H1 (cell line): ENCODE measurements around the gene TOB1. TPM values are rescaled to one million over a fixed set of nuclear protein-coding genes. Genes with fewer than 3 reads are reported as not detected.

Experiments
- CTCF ChIA-PET: fragments of 300-600 bp; sonication (Branson Sonifier 250); formaldehyde crosslinking; loops from one replicate; lab custom pipeline; 2021; ENCODE audit not compliant: partially characterized antibody; lab: Charles Lee
- POLR2A ChIA-PET: fragments of 300-600 bp; sonication (Branson Sonifier 250); formaldehyde crosslinking; loops from one replicate; lab custom pipeline; 2021; ENCODE audit warnings: inconsistent platforms; ENCODE audit not compliant: partially characterized antibody; lab: Charles Lee
- DNase-seq, 2 experiments: peaks; one replicate each; pipeline versions ENCODE4 v3.0.0 to v3.0.0-alpha.2; 2010 to 2022; ENCODE audit warnings: low spot score in 2 of 2, low read depth in 1 of 2, mixed read lengths in 1 of 2
- FAIRE-seq: peaks from 2 replicates; lab custom pipeline; 2011; peaks lifted over from hg19 to GRCh38; lab: Jason Lieb, UNC
- H2AFZ ChIP-seq: 2 replicates; pipeline ENCODE4 v1.8.1; 2012; ENCODE audit warnings: low read length, inconsistent platforms
- H2AK5ac ChIP-seq: 2 replicates; pipeline ENCODE4 v1.6.1; 2013; ENCODE audit warnings: low read depth, low read length
- H2BK120ac ChIP-seq: replicated peaks from 2 replicates; pipeline ENCODE3; 2013; ENCODE audit warnings: low read depth, low read length, inconsistent platforms
- H2BK12ac ChIP-seq: 2 replicates; pipeline ENCODE4 v1.6.1; 2013; ENCODE audit warnings: low read depth, low read length
- H2BK15ac ChIP-seq: 2 replicates; pipeline ENCODE4 v1.6.1; 2013; ENCODE audit warnings: low read length
- H2BK20ac ChIP-seq: 2 replicates; pipeline ENCODE4 v1.6.1; 2013; ENCODE audit warnings: low read length
- H2BK5ac ChIP-seq: 2 replicates; pipeline ENCODE4 v1.6.1; 2013; ENCODE audit warnings: low read depth, low read length
- H3K14ac ChIP-seq: 2 replicates; pipeline ENCODE4 v1.6.1; 2013; ENCODE audit warnings: inconsistent platforms; ENCODE audit not compliant: insufficient read length
- H3K18ac ChIP-seq: 2 replicates; pipeline ENCODE4 v1.6.1; 2013; ENCODE audit warnings: low read length; ENCODE audit errors: extremely low read depth
- H3K23ac ChIP-seq: 2 replicates; pipeline ENCODE4 v1.6.1; 2013; ENCODE audit warnings: inconsistent platforms; ENCODE audit not compliant: insufficient read length
- H3K23me2 ChIP-seq: 2 replicates; pipeline ENCODE4 v1.6.1; 2013; ENCODE audit warnings: low read depth, low read length
- H3K27ac ChIP-seq: 2 replicates; pipeline ENCODE4 v1.6.1; 2011; ENCODE audit warnings: low read depth, low read length, inconsistent platforms
- H3K27me3 ChIP-seq, 4 experiments: replicated peaks in 1 of 4; 1 replicate in 1 of 4; 2 replicates in 3 of 4; pipeline versions ENCODE4 v1.6.1 to v1.8.1; 2011 to 2013; ENCODE audit warnings: low read length in 3 of 4, mild to moderate bottlenecking in 3 of 4, inconsistent platforms in 2 of 4, mixed read lengths in 2 of 4, moderate library complexity in 1 of 4; ENCODE audit not compliant: control insufficient read depth in 3 of 4, insufficient read depth in 3 of 4; ENCODE audit errors: extremely low read depth in 1 of 4
- H3K36me3 ChIP-seq, 4 experiments: 2 replicates each; pipeline versions ENCODE4 v1.6.1 to v1.8.1; 2011 to 2013; ENCODE audit warnings: mild to moderate bottlenecking in 4 of 4, low read length in 3 of 4, moderate library complexity in 2 of 4, control low read depth in 1 of 4, inconsistent platforms in 1 of 4; ENCODE audit not compliant: insufficient read depth in 4 of 4, control insufficient read depth in 2 of 4
- H3K4ac ChIP-seq: replicated peaks from 2 replicates; pipeline ENCODE3; 2013; ENCODE audit warnings: low read length, low read depth, mixed read lengths, inconsistent platforms; ENCODE audit not compliant: insufficient read length
- H3K4me1 ChIP-seq, 4 experiments: replicated peaks in 1 of 4; 1 replicate in 1 of 4; 2 replicates in 3 of 4; pipeline versions ENCODE4 v1.6.1 to v1.8.1; 2011 to 2013; ENCODE audit warnings: low read length in 3 of 4, inconsistent platforms in 2 of 4, mixed read lengths in 1 of 4; ENCODE audit not compliant: insufficient read depth in 4 of 4, control insufficient read depth in 3 of 4
- H3K4me2 ChIP-seq, 2 experiments: 2 replicates each; pipeline versions ENCODE4 v1.6.1 to v1.8.1; 2011 to 2013; ENCODE audit warnings: low read depth in 2 of 2, low read length in 2 of 2, control low read depth in 1 of 2, inconsistent platforms in 1 of 2, mild to moderate bottlenecking in 1 of 2; ENCODE audit not compliant: insufficient read depth in 1 of 2
- H3K4me3 ChIP-seq, 4 experiments: fragments of 200-600, 300-600 bp in 1 of 4; sonication (generic), shearing (Covaris generic), sonication (Bioruptor Twin) in 1 of 4; 2 replicates each; pipeline versions ENCODE4 v1.5.1 to v1.8.1; 2011 to 2016; ENCODE audit warnings: low read length in 4 of 4, low read depth in 3 of 4, control low read depth in 2 of 4, inconsistent platforms in 2 of 4, mild to moderate bottlenecking in 2 of 4, mixed read lengths in 1 of 4, moderate library complexity in 1 of 4; ENCODE audit not compliant: insufficient read depth in 2 of 4; ENCODE audit errors: extremely low read depth in 1 of 4
- H3K56ac ChIP-seq: replicated peaks from 2 replicates; pipeline ENCODE3; 2013; ENCODE audit warnings: low read depth, mild to moderate bottlenecking, mixed read lengths, low read length, inconsistent platforms; ENCODE audit not compliant: insufficient read length
- H3K79me1 ChIP-seq: 2 replicates; pipeline ENCODE4 v1.6.1; 2013; ENCODE audit warnings: low read depth, low read length, control low read depth
- H3K79me2 ChIP-seq, 2 experiments: 2 replicates each; pipeline versions ENCODE4 v1.6.1 to v1.8.1; 2012 to 2013; ENCODE audit warnings: low read length in 2 of 2, mild to moderate bottlenecking in 2 of 2, inconsistent platforms in 1 of 2; ENCODE audit not compliant: insufficient read depth in 2 of 2, control insufficient read depth in 1 of 2
- H3K9ac ChIP-seq, 4 experiments: replicated peaks in 1 of 4; 1 replicate in 1 of 4; 2 replicates in 3 of 4; pipeline versions ENCODE4 v1.6.1 to v1.8.1; 2011 to 2013; ENCODE audit warnings: low read depth in 3 of 4, low read length in 3 of 4, control low read depth in 2 of 4, mild to moderate bottlenecking in 2 of 4, moderate library complexity in 2 of 4, inconsistent platforms in 1 of 4; ENCODE audit errors: extremely low read depth in 1 of 4
- H3K9me3 ChIP-seq, 2 experiments: 2 replicates each; pipeline versions ENCODE4 v1.6.1 to v1.8.1; 2012 to 2013; ENCODE audit warnings: mild to moderate bottlenecking in 2 of 2, moderate library complexity in 2 of 2, control low read depth in 1 of 2, inconsistent platforms in 1 of 2, low read depth in 1 of 2, low read length in 1 of 2, mixed read lengths in 1 of 2; ENCODE audit not compliant: insufficient read depth in 2 of 2
- H4K20me1 ChIP-seq, 2 experiments: replicated peaks in 1 of 2; 2 replicates each; pipeline versions ENCODE3 to v1.8.1; 2011 to 2013; ENCODE audit warnings: inconsistent platforms in 2 of 2, low read length in 2 of 2, mild to moderate bottlenecking in 1 of 2; ENCODE audit not compliant: insufficient read depth in 2 of 2, control insufficient read depth in 1 of 2
- H4K5ac ChIP-seq: 2 replicates; pipeline ENCODE4 v1.6.1; 2013; ENCODE audit warnings: low read length, low read depth, mixed read lengths, inconsistent platforms; ENCODE audit not compliant: insufficient read length
- H4K8ac ChIP-seq: 2 replicates; pipeline ENCODE4 v1.8.0; 2013; ENCODE audit warnings: mild to moderate bottlenecking, moderate library complexity, low read length, inconsistent platforms; ENCODE audit not compliant: insufficient read depth; ENCODE audit errors: extremely low read depth
- H4K91ac ChIP-seq: replicated peaks from 2 replicates; pipeline ENCODE3; 2013; ENCODE audit warnings: low read length, mixed read lengths, inconsistent platforms; ENCODE audit not compliant: insufficient read length
- ASH2L ChIP-seq: fragments of 200-600, 300-600 bp; sonication (generic); IDR thresholded peaks from one replicate; pipeline ENCODE4 v1.7.1; 2017; ENCODE audit warnings: low read length
- BCL11A ChIP-seq, 2 experiments: IDR thresholded peaks; one replicate each; pipeline ENCODE4 v1.6.1; 2011; ENCODE audit warnings: low read depth in 2 of 2, low read length in 2 of 2, mild to moderate bottlenecking in 2 of 2
- CBX5 ChIP-seq: fragments of 300-800, 300-1000 bp; sonication (generic); IDR thresholded peaks from 2 replicates; pipeline ENCODE4 v1.7.1; 2016; ENCODE audit warnings: antibody characterized with exemption, low read length, low read depth
- CEBPB ChIP-seq: IDR thresholded peaks from 2 replicates; pipeline ENCODE4 v1.6.1; 2012; ENCODE audit warnings: low read depth, low read length
- CREB1 ChIP-seq: IDR thresholded peaks from 2 replicates; pipeline ENCODE4 v1.6.1; 2012; ENCODE audit warnings: inconsistent platforms
- GTF2F1 ChIP-seq: IDR thresholded peaks from 2 replicates; pipeline ENCODE4 v1.6.1; 2012; ENCODE audit warnings: low read depth, low read length, improper control_type of control experiment, borderline replicate concordance
- JUND ChIP-seq: IDR thresholded peaks from 2 replicates; pipeline ENCODE4 v1.6.1; 2011; ENCODE audit warnings: mild to moderate bottlenecking, improper control_type of control experiment, low read length
- KDM1A ChIP-seq: fragments of 200-600, 300-600 bp; sonication (generic); IDR thresholded peaks from 2 replicates; pipeline ENCODE4 v1.7.1; 2016; ENCODE audit warnings: mild to moderate bottlenecking, low read length, borderline replicate concordance
- MAFK ChIP-seq: IDR thresholded peaks from 2 replicates; pipeline ENCODE4 v1.6.1; 2012; ENCODE audit warnings: low read depth, mild to moderate bottlenecking, improper control_type of control experiment, low read length
- RAD21 ChIP-seq, 2 experiments: IDR thresholded peaks in 1 of 2; conservative IDR thresholded peaks in 1 of 2; 2 replicates each; pipeline ENCODE4 v1.6.1; 2011; ENCODE audit warnings: low read depth in 2 of 2, low read length in 2 of 2, improper control_type of control experiment in 1 of 2, inconsistent platforms in 1 of 2, mild to moderate bottlenecking in 1 of 2, moderate library complexity in 1 of 2
- RBBP5 ChIP-seq: IDR thresholded peaks from 2 replicates; pipeline ENCODE4 v1.7.1; 2012; ENCODE audit warnings: low read depth, mild to moderate bottlenecking, inconsistent platforms, low read length, moderate library complexity, borderline replicate concordance
- SIX5 ChIP-seq: IDR thresholded peaks from 2 replicates; pipeline ENCODE4 v1.6.1; 2011; ENCODE audit warnings: mild to moderate bottlenecking, low read depth, low read length
- SRF ChIP-seq: IDR thresholded peaks from 2 replicates; pipeline ENCODE4 v1.6.1; 2011; ENCODE audit warnings: mild to moderate bottlenecking, low read depth, low read length, moderate library complexity
- TAF1 ChIP-seq: IDR thresholded peaks from 2 replicates; pipeline ENCODE4 v1.6.1; 2011; ENCODE audit warnings: mild to moderate bottlenecking, low read depth, low read length
- TAF7 ChIP-seq: optimal IDR thresholded peaks from 2 replicates; pipeline ENCODE3; 2011; ENCODE audit warnings: low read depth, mild to moderate bottlenecking, inconsistent platforms, low read length, moderate library complexity, borderline replicate concordance
- WGBS, 2 experiments: shearing (Covaris generic) in 1 of 2; methylation state at CpG; one replicate each; pipeline versions ENCODE4 v1.1.6 to v1.1.7; 2013 to 2015; ENCODE audit warnings: low lambda C conversion rate in 2 of 2, mixed read lengths in 2 of 2, inconsistent platforms in 1 of 2, low coverage in 1 of 2, missing lambda C conversion rate in 1 of 2; ENCODE audit not compliant: insufficient replicate concordance in 2 of 2, insufficient coverage in 1 of 2, insufficient read length in 1 of 2; ENCODE audit errors: extremely low coverage in 1 of 2, missing lambda C conversion rate in 1 of 2; 5-methylcytosine and 5-hydroxymethylcytosine counted together
- polyA plus RNA-seq, 7 experiments: library from polyadenylated mRNA; depleted of rRNA in 3 of 7; stranded (reverse) in 5 of 7; unstranded in 2 of 7; fragments of >200 nt in 5 of 7; fragments of 200-250 nt in 2 of 7; gene quantifications; 1 replicate in 5 of 7; 2 replicates in 1 of 7; 4 replicates in 1 of 7; pipeline versions ENCODE4 v1.2.1 to v1.2.3, GENCODE V29; 2011 to 2013; ENCODE audit warnings: missing spikeins in 2 of 7, mixed read lengths in 2 of 7
- total RNA-seq: library from RNA; stranded (reverse); fragmentation: NEBNext Ultra II Directional; extraction: Animal tissue kit (Norgen Biotek cat#: 25700); gene quantifications from 2 replicates; pipeline ENCODE4 v1.2.1, GENCODE V29; 2021

TOB1 gene
- total and polyA plus RNA-seq, 2 of the 8 experiments (the other 6 are each of a cell fraction or from before 2014, with no cell fraction given) = 14.4 to 20.8 TPM

- DNase-seq = no peak
- Histone ChIP-seq H2AFZ (no peak overlapping the region), H3K14ac (no peak overlapping the region), H3K4me2 (peak overlapping the region; percentile 83 to 97), H3K18ac (no peak overlapping the region), H3K79me1 (no peaks in the 10 kb centered on the region), H3K9me3 (no peaks in the 10 kb centered on the region), H4K5ac (no peak overlapping the region), H3K4me3 (peak overlapping the region in 3 of 4 experiments; percentile 81 to 99 (median 87); a peak in 2 of 8 replicates), H2BK20ac (no peak overlapping the region), H3K23me2 (peaks cover 4% of the 10 kb centered on the region; the same call in 1 of the 2 replicates), H3K9ac (no peak overlapping the region), H3K36me3 (no peaks in the 10 kb centered on the region; a peak in 1 of 8 replicates), H3K23ac (no peak overlapping the region), H2BK12ac (no peak overlapping the region), H2BK5ac (no peak overlapping the region), H2AK5ac (no peak overlapping the region), H3K4ac (no peak overlapping the region), H3K27ac (no peak overlapping the region), H4K91ac (no peak overlapping the region), H4K8ac (no peak overlapping the region), H3K56ac (no peak overlapping the region), H2BK120ac (no peak overlapping the region), H3K79me2 (peaks cover 0 to 18% of the 10 kb centered on the region in 2 experiments; a peak in 3 of 4 replicates), H2BK15ac (no peak overlapping the region), H3K27me3 (no peaks in the 10 kb centered on the region), H4K20me1 (peaks cover 2 to 4% of the 10 kb centered on the region in 2 experiments), H3K4me1 (peaks cover 0 to 2% (median 0%) of the 10 kb centered on the region in 4 experiments; a peak in 3 of 7 replicates)
- 65% methylated on average over 1 of the region's 1 CpG; no CpG with 5 or more reads in 1 of the 2 experiments for WGBS, 2 experiments
- ChIA-PET POLR2A (interaction anchor here (1.0 kb wide), 1 partner anchor 37 kb away, joined by 4 read pairs; no protein-coding TSS in a partner anchor), CTCF (interaction anchor here (0.9 to 4.0 kb wide), 2 partner anchors 16 to 80 kb away, joined by 3 to 9 read pairs; no protein-coding TSS in a partner anchor)
- no peak for FAIRE-seq
- TF ChIP-seq CEBPB (no peak), SIX5 (no peak), JUND (no peak), CBX5 (no peak), TAF7 (no peak), MAFK (no peak), SRF (no peak), RBBP5 (no peak), GTF2F1 (no peak), RAD21 (IDR thresholded peaks at IDR 0.05 in 1 of 2, conservative IDR thresholded peaks at IDR 0.05 in 1 of 2; ENCODE audit: low read depth in 2 of 2, low read length in 2 of 2) (no peak), TAF1 (no peak), KDM1A (no peak), ASH2L (no peak), BCL11A (IDR thresholded peaks at IDR 0.05; ENCODE audit: low read depth in 2 of 2, low read length in 2 of 2) (no peak), CREB1 (no peak)
Observed at GRCh38 chr17:50868602-50869001, 2.4 kb upstream of the TOB1 start.
